Measurements from ENCODE around the gene MAPKAP1.

GRCh38 chr9:125691869-125692268, 15.1 kb downstream of the MAPKAP1 start:
- no peak for TF ChIP-seq POLR2A (IDR thresholded peaks at IDR 0.05; ENCODE audit: low read length)
- TF ChIP-seq GATA1 (IDR thresholded peaks at IDR 0.05; ENCODE audit: low read depth, low read length), result no peak
